22Rv1 (cell line): ENCODE results near the gene CD58.

Experiments used
- ZFX ChIP-seq: fragments of 450-650 bp; IDR thresholded peaks from 2 replicates; pipeline ENCODE4 v1.6.1; 2017; ENCODE audit warnings: antibody characterized with exemption, borderline replicate concordance
- TF ChIP-seq, protein P1 (sequence below): fragments of 450-650 bp; IDR thresholded peaks from 2 replicates; pipeline ENCODE4 v1.5.1; 2017; ENCODE audit warnings: mild to moderate bottlenecking

DNA sequence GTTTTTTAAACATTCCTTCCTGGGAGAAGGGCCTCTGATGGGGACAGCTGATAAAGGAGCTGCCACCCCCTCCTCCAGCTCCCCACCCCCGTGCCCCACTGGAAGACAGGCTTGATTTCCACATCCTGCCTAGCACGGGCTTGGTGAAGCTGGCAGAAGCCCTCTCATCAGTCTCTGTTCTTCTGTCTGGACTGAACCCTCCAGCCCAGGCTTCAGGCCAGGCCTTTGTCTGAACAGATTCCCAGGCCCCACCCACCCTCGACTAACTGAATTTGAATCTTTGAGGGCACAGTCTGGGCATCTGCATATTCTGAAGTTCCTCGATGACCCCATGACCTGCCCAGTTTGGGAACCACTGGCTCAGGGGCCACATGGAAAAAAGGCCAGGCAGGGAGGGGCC, 75.3 kb downstream of the CD58 start:
- TF ChIP-seq, protein P1, sequence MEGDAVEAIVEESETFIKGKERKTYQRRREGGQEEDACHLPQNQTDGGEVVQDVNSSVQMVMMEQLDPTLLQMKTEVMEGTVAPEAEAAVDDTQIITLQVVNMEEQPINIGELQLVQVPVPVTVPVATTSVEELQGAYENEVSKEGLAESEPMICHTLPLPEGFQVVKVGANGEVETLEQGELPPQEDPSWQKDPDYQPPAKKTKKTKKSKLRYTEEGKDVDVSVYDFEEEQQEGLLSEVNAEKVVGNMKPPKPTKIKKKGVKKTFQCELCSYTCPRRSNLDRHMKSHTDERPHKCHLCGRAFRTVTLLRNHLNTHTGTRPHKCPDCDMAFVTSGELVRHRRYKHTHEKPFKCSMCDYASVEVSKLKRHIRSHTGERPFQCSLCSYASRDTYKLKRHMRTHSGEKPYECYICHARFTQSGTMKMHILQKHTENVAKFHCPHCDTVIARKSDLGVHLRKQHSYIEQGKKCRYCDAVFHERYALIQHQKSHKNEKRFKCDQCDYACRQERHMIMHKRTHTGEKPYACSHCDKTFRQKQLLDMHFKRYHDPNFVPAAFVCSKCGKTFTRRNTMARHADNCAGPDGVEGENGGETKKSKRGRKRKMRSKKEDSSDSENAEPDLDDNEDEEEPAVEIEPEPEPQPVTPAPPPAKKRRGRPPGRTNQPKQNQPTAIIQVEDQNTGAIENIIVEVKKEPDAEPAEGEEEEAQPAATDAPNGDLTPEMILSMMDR: no peak
- no peak for TF ChIP-seq ZFX
